Islet precursor cell (in vitro differentiated cells): ENCODE data around the gene GORASP1.

Experiments
- DNase-seq: peaks from one replicate; pipeline ENCODE4 v3.0.0-alpha.2; 2018

GORASP1 gene

DNA sequence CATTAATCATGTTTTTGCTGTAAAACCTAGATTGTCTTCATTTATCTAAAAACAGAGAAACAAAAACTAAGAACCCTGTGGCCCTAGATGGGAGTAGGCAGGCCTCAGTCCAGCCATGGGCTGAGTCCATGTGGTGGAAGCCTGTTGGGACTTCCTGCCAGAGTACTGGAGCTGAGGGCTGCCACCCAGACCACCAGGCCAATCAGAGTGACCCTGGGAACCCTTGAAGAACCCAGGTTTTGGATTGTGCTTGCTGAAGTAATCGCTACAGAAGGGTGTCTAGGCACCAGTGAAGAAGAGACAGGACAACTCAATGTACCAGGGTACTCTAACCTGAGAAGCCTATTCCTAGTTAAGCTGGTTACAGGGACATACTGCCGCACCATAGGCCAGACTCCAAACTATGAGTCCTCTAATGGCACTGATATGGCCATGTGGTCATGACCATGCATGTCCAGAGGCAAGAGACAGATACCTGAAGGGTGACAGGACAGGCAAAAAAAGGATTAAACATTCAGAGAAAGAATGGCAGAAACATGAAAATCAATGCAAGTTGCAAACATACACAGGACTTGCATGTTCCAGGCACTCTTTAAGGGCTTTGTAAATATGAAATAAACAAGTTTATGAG is 33.0 kb upstream of the GORASP1 start:
- peak; percentile 51 for DNase-seq

DNA sequence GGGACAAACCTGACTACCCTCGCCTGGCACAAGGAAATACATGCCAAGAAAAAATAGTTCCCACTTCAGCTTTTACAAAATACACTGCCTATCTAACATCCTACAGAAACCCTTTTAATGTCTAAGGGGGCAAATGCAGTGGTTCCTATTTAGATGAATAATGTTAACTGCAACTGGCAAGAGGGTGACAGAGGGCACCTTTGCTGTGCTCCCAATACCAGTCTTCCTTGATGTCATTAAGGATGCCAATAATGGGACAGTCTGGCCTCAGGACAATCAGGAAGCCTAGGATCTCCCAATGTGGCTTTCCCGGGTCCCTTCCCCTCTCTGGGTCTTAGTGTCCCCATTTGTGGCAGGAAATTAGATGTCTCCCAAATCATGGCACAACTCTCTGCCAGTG is 32.0 kb upstream of the GORASP1 start:
- peak; percentile 27 for DNase-seq

DNA sequence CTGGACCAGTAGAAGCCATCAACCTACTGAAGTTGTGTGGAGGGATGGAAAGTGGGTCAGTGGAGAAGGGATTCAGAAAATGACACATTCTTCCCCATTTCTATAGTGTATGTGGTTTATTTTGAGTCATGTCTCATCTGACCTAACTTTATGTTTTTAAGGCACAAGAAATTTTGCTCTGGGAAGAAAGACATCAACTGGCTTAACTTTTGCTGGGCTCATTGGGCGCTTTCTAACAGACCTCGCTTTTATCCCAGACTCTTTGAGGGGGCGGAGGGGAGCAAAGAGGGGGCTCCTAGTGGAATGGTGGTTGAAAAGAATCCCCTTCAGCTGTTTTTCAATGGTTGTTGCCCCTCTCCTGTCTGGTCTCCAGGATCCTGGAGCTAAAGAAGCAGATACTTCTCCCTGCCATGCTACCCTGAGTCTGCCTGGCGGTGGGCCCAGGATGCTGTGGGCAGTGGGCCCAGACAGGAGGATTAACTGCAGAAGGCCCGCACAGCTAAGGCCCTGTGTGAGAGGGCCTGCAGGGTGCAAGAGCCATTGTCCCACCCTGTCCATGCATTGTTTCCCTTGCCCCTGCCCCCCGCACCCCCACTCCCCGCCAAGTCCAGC is 31.5 kb upstream of the GORASP1 start:
- DNase-seq, result peak; percentile 52

DNA sequence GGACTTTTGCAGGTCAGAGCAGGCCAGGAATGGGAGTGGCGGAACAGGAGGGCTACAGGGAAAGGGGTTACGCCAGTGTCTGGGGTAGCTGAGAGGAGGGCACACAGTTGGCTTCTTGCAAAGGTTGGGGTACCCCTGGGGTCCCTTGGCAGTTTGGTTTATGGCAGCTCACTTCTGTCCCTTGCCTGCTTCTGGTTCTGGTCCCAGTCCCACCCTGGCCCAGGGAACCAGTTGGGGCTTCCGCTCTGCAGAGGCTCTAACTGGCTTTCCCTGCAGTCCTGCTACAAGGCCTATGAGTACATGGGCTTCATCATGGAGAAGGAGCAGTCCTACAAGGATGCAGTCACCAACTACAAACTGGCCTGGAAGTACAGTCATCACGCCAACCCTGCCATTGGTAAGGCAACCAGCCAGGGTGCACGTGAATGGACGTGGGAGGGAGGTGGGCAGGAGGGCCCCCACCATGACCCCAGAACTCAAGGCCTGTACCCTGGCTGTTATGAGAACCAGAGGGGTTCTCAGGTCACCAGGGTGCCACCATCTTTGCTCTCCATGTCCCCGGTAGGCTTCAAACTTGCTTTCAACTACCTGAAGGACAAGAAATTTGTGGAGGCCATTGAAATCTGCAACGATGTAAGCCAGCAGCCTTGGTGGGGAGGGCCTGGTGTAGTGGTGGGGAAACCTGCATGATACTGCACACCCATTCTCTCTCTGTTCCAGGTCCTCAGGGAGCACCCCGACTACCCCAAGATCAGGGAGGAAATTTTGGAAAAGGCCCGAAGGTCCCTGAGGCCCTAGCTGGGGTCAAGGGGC is 30.8 kb upstream of the GORASP1 start:
- DNase-seq, result peak; percentile 59

DNA sequence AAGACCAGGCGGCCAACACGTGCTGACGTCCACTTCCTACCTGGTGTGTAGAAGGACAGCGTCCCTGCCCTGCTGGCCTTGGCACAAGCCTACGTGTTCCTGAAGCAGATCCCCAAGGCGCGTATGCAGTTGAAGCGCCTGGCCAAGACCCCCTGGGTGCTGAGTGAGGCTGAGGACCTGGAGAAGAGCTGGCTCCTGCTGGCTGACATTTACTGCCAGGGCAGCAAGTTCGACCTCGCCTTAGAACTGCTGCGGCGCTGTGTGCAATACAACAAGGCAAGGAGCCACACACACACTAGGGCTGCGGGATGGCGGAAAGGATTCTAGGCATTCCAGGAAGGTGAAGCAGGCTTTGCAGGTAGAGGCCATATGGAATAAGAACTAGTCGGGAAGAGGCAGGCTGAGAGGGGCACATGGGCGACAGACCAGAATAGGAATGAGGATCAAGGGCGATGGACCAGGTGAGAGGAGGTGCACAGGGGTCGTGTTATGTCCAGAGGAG is 30.1 kb upstream of the GORASP1 start:
- DNase-seq, result no peak

DNA sequence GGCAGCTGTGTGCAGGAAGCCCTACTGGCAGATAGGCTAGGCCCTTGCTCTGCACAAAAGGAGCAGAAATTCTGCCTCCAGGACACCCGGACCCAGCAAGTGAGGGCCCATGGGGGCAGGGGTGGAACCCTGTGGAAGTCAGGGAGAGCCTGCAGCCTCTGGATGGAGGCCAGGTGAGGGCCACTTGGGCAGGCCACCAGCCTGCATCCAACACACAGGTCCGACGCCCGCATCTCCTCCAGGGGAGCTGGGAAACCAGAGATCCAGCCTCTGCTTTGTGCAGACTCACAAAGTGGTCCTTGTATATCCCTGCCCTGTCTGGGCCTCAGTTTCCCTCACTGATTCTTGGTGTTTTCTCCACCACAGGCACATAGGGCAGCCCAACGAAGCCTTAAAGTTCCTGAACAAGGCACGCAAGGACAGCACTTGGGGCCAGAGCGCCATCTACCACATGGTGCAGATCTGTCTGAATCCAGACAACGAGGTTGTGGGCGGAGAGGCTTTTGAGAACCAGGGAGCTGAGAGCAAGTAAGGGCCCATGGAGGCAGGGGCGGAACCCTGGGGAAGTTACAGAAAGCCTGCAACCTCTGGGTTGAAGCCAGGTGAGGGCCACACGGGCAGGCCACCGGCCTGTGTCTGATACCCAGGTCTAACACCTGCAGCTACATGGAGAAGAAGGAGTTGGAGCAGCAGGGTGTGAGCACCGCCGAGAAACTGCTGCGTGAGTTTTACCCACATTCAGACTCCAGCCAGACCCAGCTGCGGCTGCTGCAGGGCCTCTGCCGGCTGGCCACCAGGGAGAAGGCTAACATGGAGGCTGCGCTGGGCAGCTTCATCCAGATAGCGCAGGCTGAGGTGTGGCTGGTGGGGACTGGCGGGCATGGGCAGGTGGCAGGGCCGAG is 29.4 kb upstream of the GORASP1 start:
- DNase-seq, result peak; percentile 61

DNA sequence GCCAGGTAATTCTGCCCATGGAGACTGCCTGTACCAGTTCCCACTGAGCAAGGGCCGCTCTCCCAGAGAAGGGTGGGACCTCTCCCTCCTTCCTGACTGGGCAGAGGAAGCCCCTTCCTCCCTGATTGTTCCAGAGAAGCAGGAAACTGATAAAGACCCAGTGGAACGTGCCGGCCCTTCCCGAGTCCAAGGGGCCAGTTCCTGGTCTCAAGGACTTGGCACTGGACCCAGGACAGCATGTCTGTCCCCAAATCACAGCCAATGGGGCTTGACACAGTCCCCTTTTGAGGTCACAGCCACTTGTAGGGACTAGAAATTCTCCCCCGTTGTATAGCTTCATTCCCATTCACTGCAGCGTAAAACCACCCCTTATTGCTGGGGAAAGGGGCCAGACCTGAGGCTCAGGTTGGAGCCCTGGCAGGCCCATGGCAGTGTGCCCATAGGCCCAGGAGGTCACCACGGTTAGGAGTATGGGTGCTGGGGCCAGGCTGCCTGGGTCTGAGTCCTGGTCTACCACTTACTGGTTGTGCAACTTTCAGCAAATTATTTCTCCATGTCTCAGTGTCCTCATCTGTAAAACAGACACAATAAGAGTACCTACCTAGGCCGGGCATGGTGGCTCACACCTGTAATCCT is 27.9 kb upstream of the GORASP1 start:
- no peak for DNase-seq

DNA sequence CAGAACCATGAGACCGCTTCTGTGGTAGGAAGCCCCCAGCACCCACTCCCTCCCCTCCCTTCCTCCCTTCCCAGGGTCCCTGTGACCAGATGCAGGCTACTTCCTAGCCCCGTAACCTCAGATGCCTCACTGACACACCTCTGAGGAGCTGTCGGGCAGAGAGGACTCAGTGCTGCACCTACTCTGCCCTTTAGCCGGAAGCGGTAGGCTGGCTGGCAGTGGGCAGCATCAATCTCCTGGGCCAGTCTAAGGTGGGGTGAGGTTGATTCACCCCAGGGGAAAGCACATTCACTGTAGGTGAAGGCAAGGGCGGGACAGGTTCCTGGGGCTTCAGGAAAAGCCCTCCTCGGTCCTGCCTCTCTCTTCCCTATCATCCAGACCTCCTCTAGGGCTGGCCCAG is 26.9 kb upstream of the GORASP1 start:
- DNase-seq, result no peak

DNA sequence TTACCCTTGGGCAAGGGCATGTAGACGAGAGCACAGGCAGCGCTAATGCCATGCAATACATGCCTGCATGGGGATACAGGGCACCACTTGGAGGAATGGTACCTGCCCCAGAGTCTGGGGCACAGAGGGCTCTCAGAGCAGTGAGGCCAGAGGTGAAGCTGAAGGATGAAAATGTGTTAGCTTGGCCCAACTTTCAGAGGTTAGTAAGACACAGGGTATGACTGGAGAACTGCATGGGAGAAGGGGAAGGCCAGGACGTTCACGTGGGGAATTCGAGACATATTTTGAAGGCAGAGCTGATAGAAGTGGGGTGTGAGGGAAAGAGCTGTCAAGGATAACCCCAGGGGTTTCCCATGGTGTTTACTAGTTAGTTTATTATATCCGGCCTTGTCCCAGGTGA is 26.4 kb upstream of the GORASP1 start:
- DNase-seq, result no peak

DNA sequence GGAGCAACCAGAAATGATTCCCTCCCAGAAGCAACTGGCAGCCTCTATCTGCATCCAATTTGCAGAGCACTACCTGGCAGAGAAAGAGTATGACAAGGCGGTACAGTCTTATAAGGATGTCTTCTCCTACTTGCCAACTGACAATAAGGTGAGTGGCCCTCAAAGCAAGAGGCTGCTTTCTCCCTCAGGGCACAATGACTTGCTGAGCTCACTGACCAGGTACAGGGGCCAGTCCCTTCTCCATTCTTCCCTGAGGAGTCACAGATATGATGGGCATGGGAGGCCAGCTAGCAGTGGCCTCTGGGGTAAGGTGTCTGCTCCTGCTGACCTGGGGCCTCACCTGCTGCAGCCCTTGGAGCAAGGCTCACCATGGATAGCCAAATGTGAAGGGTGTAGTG is 25.7 kb upstream of the GORASP1 start:
- no peak for DNase-seq

DNA sequence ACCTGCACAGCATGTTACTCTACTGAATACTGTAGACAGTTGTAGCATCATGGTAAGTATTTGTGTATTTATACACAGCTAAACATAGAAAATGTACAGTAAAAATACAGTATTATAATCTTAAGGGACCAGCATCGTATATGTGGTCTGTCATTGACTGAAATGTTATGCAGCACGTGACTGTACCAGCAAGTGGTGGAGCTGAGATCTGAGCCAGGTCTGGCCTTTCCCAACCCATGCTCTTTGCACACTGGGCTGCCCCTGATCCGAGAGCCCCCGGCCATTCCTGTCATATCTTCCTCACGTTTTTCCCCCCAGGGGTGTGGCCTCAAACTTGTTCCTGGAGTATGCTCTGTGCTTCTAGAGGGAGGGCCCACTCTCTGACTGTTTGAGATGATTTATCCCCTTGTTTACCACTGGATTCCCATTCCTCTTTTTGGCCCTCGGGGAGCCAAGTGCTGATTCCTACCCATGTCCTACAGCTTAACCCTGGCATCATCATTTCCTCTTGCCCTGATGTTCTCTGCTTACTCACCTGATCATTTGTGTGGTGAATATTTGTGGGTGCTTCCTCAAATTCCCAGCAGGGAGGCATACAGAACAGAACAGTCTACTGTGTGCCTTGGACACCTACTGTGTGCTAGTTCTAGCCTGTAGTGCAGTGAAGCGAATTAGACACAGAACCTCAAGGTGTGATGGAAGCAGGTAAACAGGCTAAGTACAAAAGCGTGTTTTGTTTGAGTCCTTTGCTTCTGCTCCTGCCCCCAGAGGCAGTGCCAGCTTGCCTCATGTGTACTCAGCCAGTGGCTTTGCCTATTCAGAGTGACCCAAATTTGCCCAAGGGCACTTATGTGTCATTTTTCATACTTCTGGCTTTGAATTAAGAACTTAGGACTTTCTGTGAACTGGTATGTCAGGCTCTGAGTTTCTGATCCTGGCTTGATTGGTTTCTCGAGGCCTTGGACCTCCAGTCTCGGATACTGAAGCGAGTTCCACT is 25.0 kb upstream of the GORASP1 start:
- DNase-seq, result no peak

DNA sequence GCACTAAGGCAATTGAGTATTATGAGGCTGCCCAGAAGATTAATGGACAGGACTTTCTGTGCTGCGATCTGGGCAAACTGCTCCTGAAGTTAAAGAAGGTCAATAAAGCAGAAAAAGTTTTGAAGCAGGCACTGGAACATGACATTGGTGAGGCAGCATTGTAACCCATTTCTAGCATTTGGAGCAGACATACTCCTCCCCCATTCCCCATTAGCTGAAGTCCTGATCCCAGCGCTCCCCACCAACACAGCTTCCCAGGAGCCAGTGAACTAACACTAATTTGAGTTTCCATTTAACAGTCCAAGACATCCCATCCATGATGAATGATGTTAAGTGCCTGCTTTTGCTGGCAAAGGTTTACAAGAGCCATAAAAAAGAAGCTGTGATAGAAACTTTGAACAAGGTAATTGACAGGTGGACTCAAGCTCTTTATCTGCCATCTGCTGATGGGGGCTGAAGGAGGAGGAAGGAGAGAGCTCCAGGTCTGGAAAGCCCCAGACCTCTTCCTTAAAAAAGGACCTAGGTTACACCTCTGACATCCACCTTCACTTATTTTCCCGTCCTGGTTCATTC is 23.4 kb upstream of the GORASP1 start:
- DNase-seq, result no peak

DNA sequence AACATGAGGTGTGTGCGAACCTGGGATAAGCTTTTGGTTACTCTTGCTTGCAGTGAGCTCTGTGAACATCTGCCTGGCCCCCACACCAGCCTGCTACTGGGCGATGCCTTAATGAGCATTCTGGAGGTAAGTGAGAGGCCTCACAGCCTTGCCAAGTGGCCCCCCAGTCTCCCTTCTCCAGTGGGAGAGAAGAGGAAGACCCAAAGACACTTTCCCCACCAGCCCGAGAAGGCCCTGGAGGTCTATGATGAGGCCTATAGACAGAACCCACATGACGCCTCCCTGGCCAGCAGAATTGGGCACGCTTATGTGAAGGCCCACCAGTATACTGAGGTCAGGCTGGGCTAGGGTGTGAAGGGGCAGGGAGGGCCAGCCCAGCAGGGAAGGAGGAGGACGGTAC is 22.6 kb upstream of the GORASP1 start:
- no peak for DNase-seq

DNA sequence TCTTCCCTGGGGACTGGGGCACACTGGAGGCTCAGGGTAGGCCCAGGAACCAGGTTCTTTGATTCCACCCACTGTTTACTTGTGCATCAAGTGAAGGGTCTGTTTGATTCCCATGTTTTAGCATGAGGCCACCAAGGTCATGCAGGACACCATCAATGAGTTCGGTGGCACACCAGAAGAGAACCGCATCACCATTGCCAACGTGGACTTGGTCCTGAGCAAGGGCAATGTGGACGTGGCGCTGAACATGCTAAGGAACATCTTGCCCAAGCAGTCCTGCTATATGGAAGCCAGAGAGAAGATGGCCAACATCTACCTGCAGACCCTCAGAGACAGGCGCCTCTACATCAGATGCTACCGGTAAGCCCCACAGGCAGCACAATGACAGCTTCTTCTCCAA is 21.5 kb upstream of the GORASP1 start:
- no peak for DNase-seq

DNA sequence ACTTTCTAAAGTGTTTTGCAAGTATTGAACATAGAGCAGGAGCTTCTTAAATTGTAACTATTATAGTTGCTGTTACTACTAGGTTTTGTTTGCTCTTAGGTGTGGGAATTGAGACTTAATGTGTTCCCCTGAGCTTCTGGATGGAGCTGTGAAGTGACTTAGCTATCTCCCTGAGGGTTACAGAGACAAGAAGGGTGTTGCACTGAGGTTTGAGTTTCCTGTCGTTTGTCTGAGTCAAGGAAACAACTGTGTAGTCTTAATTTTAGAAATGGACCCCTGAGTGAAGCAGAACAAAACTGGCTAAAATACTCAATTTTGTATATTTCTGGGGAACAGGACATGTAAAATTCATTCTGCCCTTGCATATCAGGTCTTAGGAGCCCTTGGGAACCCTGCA is 20.5 kb upstream of the GORASP1 start:
- DNase-seq, result no peak

DNA sequence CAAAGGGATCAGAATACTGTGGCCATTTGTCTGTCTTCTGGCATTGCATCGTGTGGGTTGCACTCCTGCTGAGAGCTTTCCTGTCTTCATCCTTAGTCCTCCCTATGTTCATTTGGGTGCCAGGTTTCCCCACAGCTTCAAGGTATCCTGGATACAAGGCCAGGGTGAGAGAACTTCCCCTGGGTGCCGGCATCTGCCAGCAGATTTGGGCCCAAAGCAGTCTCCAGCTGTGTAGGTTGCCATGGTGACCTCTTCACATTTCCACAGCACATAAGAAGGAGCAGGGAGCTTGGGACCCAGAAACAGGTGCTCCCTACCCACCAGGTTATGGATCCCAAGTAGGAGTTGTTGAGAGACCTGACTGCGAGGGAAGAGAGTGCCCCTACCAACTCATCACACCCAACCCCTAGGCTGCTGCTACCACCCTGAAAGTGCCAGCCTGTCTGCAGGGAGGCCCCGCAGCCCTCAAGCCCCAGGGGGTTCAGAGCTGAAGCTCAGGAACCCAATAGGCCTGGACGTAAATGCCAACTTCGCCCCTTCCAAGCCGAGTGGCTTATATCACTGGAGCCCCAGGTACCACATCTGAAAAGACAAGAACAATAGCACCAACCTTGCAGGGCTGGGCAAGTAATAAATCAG is 20.0 kb upstream of the GORASP1 start:
- no peak for DNase-seq

DNA sequence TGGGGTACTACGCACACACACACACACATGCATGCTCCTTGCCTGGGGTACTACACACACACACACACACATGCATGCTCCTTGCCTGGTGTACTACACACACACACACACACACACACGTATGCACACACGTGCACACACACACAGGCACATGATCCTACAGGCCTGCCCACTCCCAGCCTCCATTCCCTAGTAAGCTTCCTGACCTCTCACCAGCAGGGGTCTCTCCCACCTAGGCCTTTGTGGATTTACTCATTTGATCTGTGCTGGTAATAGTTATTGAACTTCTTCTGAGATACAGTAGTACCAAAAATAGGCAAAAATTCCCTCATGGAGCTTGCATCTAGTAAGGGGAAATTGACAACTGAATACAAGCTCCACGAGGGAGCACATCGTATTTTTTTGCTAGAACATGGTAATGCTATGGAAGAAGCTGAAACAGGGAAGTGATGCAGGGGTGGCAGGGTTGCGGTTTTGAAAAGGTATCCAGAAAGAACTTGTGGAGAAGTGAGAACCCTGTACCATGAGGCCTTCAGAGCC is 19.2 kb upstream of the GORASP1 start:
- peak; percentile 78 for DNase-seq

DNA sequence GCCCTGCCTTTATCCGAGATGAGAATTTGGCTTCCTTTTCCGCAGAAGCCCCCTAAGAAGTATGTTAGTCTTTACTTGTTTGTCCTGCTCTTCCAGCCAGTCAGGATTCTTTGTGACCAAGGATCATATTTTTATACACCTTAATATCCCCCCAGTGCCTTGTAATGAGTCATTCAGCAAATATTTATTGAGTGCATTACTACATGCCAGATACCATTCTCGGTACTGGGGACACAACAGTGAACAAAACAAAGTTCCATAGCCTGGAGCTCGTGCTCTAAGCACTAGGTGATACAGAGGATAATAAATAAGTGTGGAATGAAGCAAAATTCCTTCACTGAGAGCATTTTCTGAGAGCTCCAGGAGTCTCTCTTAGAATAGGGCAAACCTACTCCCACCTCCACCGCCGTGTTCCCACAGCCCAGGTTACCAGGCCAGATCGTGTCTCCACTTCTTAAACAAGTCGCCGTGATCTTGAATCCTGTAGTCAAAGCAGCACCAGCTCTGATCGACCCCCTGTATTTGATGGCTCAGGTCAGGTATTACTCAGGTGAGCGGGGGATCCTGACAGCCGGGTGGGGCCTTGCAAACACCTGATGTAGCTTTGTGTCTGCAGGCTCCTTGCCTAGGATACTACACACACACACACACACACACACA is 18.5 kb upstream of the GORASP1 start:
- no peak for DNase-seq
